Hematopoietic multipotent progenitor cell treated with erythropoietin and hydrocortisone succinate and interleukin-3 and kit ligand, for 15 days (in vitro differentiated cells): ENCODE results near the gene GLO1.

Experiments used
- DNase-seq: peaks from one replicate; pipeline ENCODE4 v3.0.0-alpha.2; 2015; ENCODE audit warnings: low spot score

GLO1 gene

GRCh38 chr6:38658418-38659167 lies 44.4 kb downstream of the GLO1 start:
- no peak for DNase-seq

GRCh38 chr6:38656896-38657295 lies 46.0 kb downstream of the GLO1 start:
- no peak for DNase-seq

GRCh38 chr6:38654263-38654662 lies 48.7 kb downstream of the GLO1 start:
- no peak for DNase-seq

GRCh38 chr6:38651121-38651784 lies 51.7 kb downstream of the GLO1 start:
- no peak for DNase-seq

- DNase-seq = no peak
Observed at GRCh38 chr6:38650207-38650752, 52.7 kb downstream of the GLO1 start.

- no peak for DNase-seq
Observed at GRCh38 chr6:38649744-38650143, 53.2 kb downstream of the GLO1 start.

- DNase-seq = no peak
Observed at GRCh38 chr6:38648629-38649028, 54.3 kb downstream of the GLO1 start.

- no peak for DNase-seq
Observed at GRCh38 chr6:38646166-38646878, 56.6 kb downstream of the GLO1 start.

- DNase-seq = no peak
Observed at GRCh38 chr6:38644951-38645350, 58.0 kb downstream of the GLO1 start.

- DNase-seq = no peak
Observed at GRCh38 chr6:38640216-38640909, 62.6 kb downstream of the GLO1 start.

- DNase-seq = peak; percentile 63
Observed at GRCh38 chr6:38639498-38640215, 63.3 kb downstream of the GLO1 start, which contains the start of gene BTBD9. TSS of gene BTBD9 (minus strand) at chr6:38639929.

GRCh38 chr6:38638941-38639497 lies 63.9 kb downstream of the GLO1 start:
- DNase-seq = no peak

GRCh38 chr6:38637756-38638155 lies 65.2 kb downstream of the GLO1 start:
- DNase-seq = no peak

- no peak for DNase-seq
Observed at GRCh38 chr6:38636027-38636426, 66.9 kb downstream of the GLO1 start.

GRCh38 chr6:38634518-38634917 lies 68.4 kb downstream of the GLO1 start:
- no peak for DNase-seq

- DNase-seq = no peak
Observed at GRCh38 chr6:38632490-38632889, 70.5 kb downstream of the GLO1 start.

- no peak for DNase-seq
Observed at GRCh38 chr6:38631186-38631783, 71.7 kb downstream of the GLO1 start.
